ENCODE data around the gene LOC101059915.
A peak's percentile ranks its signal among the peaks of the same experiment; 100 is the strongest.

LOC101059915 gene

DNA sequence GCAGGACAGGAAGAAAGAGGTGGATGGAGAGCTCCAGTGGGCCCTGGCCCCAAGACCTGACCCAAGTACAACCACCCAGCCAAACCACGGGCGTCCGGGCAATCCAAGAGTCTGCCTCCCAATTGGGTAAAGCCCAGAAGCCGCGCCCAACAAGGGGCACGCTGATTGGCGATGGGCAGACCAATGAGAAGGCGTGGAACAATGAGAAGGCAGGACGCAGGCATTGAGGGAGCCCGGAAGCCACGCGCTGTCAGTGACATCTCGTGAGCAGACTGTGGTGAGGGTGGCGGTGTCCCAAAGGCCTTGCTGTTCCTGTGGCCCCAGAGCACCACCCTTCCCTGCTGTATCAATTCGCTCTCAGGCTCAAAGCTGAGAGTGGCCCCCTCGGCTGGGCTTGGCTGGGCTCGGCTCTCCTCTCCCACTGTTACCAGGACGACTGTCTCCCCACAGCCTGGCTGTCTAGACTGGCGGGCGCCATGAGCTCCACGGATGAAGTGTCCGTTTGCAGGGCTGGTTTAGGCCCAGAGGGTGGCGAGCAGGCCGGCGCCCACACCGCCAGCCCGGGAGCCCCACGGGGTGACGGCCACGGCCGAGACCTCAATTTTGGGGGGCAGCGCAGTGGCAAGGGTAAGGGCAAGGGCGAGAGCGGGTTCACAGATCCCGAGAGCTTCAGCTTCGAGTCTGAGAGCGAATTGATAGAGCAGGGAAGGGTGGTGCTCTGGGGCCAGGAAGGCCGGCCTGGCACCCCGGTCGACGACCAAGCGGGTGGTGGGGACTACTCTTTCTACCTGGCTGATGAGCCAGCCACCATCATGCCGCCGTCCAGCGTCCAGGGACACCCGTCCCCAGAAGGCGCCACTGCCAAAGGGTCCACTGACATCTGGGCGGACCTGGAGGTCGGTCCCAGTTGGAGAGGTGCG lies at the start of gene LOC101059915:
Gene LOC101059915, plus strand, starts transcription at position 219 of the 920 bp plus-strand sequence.
- no peak for DNase-seq (ENCODE audit: low read depth in 4 of 4, low spot score in 2 of 4)

DNA sequence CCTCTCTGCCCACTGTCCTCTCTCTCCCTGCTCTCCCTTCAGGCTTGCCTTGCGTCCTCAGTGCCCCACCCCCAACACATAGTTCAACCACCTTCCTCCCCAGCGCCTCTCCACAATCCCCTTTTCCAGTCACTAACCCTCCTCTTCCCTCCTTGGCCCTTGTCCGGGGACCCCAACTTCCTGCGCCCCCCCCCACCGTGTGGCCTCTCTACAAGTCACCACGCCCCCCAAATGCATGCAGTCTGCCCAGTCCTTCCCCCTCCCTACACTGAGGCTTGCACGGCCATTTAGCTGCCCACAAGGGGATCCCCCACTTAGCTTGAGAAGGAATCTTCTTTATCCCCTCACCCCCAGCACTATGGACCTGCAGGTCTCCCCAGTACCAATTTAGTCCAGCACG lies 49.6 kb upstream of the LOC101059915 start:
- DNase-seq (ENCODE audit: low read depth in 4 of 4, low spot score in 2 of 4): no peak

GRCh38 chrX:71618303-71618721 lies 49.0 kb upstream of the LOC101059915 start, which contains the start of gene CXCR3:
Gene CXCR3, minus strand, starts transcription at chrX:71618511. Its CDS starts 62 bp downstream, at chrX:71618449.
- DNase-seq (ENCODE audit: low read depth in 4 of 4, low spot score in 2 of 4): no peak

- DNase-seq (ENCODE audit: low read depth in 4 of 4, low spot score in 2 of 4): no peak
These were observed 48.6 kb upstream of the LOC101059915 start for GRCh38 chrX:71618787-71619186.

DNA sequence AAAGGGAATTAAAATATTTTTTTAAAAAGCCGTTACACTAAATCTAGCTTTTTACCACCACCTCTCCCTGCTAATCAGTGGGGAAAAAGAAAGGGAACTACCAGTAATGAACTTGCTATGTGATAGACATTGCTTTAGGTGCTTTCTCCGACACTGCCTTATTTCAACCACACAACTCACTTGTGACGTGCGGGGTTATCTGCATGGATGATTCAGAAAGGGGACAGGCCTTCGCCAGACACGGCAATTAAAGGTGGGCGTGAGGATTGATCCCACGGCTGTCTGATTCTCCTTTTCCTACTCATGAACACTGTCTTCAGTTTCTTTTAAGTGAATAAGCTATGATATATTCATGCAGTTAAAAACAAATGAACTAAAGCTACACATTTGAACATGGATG lies 48.2 kb upstream of the LOC101059915 start:
- no peak for DNase-seq (ENCODE audit: low read depth in 4 of 4, low spot score in 2 of 4)

DNA sequence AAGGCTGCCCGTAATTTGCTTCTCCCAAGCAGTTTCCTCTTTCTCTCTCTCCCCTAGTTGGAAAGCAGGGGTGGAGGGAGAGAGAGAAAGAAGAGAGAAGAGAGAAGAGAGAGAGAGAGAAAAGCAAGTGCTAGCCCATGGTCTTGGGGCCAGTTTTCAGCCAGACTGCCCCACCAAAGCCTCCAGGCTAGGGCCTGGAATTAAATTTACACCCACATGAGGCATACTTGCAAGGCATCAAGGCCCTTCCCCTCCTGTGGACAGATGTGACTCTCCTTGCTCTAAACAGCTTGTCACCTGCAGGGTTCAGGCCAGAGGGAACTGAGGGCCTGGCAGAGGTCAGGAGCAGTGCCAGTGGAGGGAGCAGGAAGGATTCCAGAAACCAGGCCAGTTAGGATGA lies 47.4 kb upstream of the LOC101059915 start:
- no peak for DNase-seq (ENCODE audit: low read depth in 4 of 4, low spot score in 2 of 4)

GRCh38 chrX:71621603-71622002 lies 45.7 kb upstream of the LOC101059915 start:
- no peak for DNase-seq (ENCODE audit: low read depth in 4 of 4, low spot score in 2 of 4)

GRCh38 chrX:71622032-71622575 lies 45.2 kb upstream of the LOC101059915 start:
- DNase-seq (ENCODE audit: low read depth in 4 of 4, low spot score in 2 of 4): no peak

DNA sequence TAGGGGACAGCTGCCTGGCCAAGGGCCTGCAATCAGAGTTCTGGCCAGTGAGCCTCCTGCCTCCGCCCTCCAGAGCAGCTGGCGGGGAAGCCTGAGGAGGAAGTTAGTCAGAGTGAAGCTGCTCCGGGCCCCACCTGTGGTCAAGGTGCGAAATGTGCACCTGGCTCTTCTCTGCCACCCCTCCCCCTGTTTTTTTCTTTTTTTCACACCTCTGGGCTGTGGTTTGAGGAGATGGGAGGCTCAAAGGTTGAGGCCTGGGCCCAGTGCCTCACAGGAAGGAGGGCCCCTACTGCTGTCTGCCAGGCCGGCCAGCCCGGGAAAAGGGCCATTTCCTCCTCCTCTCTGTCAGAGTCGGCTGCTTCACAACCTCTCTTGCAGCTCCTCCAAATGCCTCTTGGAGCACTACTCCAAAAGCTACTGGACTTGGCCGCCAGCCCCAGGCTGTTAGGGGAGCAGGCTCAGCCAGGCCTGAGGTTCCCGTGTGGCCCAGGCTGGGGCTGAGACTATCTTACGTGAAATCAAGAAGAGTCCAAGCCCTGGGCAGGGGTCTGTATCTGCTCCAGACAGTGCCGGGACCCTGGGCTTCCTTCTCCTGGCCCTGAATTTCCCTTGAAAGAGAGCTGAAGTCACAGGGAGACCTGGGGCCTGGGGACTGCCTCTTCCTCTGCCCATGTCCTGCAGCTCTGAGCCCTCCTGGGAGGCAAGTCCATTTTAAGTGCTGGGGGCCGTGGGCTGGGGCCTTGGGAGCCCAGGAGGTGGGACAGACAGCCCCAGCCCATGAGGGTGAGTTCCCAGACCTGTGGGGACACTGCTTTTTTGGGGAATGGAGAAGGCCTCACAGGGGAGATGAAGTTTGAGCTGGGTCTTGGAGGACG lies 44.5 kb upstream of the LOC101059915 start:
- peak in 2 of 4 donors; percentile 21 to 34 for DNase-seq (ENCODE audit: low read depth in 4 of 4, low spot score in 2 of 4)

DNA sequence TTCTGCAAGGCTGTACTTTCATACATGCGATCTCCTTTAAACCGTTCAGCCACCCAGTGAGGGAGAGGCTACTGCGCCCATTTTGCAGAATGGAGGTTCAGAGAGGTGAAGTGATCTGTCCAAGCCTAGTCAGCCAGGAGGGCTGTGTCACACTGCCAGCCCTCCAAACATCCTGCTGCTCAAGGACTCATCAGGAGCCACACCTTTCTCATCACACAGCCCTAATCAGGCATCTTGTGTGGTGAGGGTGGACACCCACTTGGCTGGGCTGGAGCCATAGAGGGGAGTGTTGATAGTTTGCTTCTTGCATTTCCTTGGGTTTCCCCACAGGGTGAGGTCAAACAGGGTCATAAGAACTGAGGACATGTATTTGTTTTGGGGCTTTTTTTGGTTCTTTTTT lies 43.6 kb upstream of the LOC101059915 start:
- DNase-seq (ENCODE audit: low read depth in 4 of 4, low spot score in 2 of 4): no peak

DNA sequence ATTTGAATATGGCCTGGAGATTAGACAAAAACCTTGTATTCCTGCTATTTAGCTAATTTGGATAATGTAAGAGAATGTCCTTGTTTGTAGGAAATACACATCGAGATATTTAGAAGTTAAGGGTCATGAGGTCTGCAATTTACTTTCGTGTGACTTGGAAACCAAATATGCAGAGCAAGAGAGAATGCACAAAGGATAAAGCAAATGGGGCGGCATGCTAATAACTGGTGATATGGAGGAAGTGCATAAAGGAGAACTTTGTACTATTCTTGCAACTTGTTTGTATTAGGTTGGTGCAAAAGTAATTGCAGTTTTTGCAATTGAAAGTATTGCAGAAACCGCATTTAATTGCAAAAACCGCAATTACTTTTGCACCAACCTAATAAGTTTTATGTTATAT lies 41.9 kb upstream of the LOC101059915 start:
- DNase-seq (ENCODE audit: low read depth in 4 of 4, low spot score in 2 of 4): no peak

DNA sequence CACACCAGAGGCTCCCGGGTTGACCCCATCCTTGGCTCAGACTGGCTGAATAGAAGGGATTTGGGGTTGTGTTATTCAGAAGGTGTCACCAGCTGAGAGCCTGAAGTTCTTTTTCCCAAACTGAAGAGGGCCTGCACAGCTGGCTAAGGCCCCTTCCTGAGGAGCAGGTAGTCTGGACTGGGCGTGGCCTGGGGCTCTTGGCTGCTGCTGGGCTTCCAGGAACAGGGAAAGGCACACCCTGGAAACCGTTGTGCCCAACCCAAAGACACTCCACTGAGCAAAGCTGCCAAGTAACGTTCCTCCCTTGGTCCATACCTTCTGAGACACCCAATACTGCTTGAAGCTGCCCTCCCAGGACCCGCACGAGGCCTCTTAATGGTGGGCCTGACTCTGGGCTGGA lies 40.8 kb upstream of the LOC101059915 start:
- no peak for DNase-seq (ENCODE audit: low read depth in 4 of 4, low spot score in 2 of 4)

GRCh38 chrX:71627588-71628404 lies 39.5 kb upstream of the LOC101059915 start:
- DNase-seq (ENCODE audit: low read depth in 4 of 4, low spot score in 2 of 4): no peak

- DNase-seq (ENCODE audit: low read depth in 4 of 4, low spot score in 2 of 4): no peak
These were observed 37.9 kb upstream of the LOC101059915 start for GRCh38 chrX:71629467-71629866.

GRCh38 chrX:71632923-71633657 lies 34.3 kb upstream of the LOC101059915 start:
- DNase-seq (ENCODE audit: low read depth in 4 of 4, low spot score in 2 of 4): no peak

- no peak for DNase-seq (ENCODE audit: low read depth in 4 of 4, low spot score in 2 of 4)
These were observed 33.0 kb upstream of the LOC101059915 start for GRCh38 chrX:71634366-71634765.

GRCh38 chrX:71636438-71637252 lies 30.7 kb upstream of the LOC101059915 start:
- no peak for DNase-seq (ENCODE audit: low read depth in 4 of 4, low spot score in 2 of 4)

GRCh38 chrX:71637253-71637618 lies 30.1 kb upstream of the LOC101059915 start:
- DNase-seq (ENCODE audit: low read depth in 4 of 4, low spot score in 2 of 4): no peak

DNA sequence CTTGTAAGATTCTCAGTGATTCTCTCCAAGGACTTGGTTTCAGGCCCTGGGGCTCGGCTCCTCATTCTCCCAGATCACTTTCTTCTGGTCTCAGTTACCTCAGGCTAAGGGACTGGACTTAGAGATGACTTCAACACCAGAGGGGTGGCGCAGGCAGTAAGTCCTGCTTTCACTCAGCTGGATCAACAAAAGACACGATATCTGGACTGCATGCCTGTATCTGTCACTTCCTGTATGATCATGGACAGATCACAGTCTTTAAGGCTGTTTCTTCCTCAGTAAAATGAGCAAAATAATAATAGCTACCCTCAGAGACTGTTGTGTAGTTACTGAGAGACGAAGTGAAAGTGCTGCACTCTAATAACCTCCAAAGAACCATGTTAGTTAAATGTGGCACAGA lies 29.5 kb upstream of the LOC101059915 start:
- no peak for DNase-seq (ENCODE audit: low read depth in 4 of 4, low spot score in 2 of 4)

Measured in left renal cortex interstitium (tissue), 4 donors.